Ishikawa (cell line): Measurements from ENCODE around the gene GRB10.

ENCODE experiments used
- CEBPB ChIP-seq: IDR thresholded peaks from 2 replicates; pipeline ENCODE4 v1.6.1; 2012
- CREB1 ChIP-seq: IDR thresholded peaks from 2 replicates; pipeline ENCODE4 v1.6.1; 2012; ENCODE audit warnings: low read depth
- EGR1 ChIP-seq: IDR thresholded peaks from 2 replicates; pipeline ENCODE4 v1.6.1; 2012
- EP300 ChIP-seq: IDR thresholded peaks from 2 replicates; pipeline ENCODE4 v1.6.1; 2012; ENCODE audit warnings: borderline replicate concordance
- FOXM1 ChIP-seq: IDR thresholded peaks from 2 replicates; pipeline ENCODE4 v1.6.1; 2012; ENCODE audit warnings: low read depth, borderline replicate concordance
- RAD21 ChIP-seq: IDR thresholded peaks from 2 replicates; pipeline ENCODE4 v1.6.1; 2012; ENCODE audit warnings: low read depth
- REST ChIP-seq: IDR thresholded peaks from 2 replicates; pipeline ENCODE4 v1.6.1; 2012; ENCODE audit warnings: low read depth, mild to moderate bottlenecking
- TAF1 ChIP-seq: IDR thresholded peaks from 2 replicates; pipeline ENCODE4 v1.6.1; 2012; ENCODE audit warnings: low read depth, mild to moderate bottlenecking
- TCF12 ChIP-seq: IDR thresholded peaks from 2 replicates; pipeline ENCODE4 v1.6.1; 2012; ENCODE audit warnings: low read depth
- YY1 ChIP-seq: IDR thresholded peaks from 2 replicates; pipeline ENCODE4 v1.6.1; 2012; ENCODE audit warnings: low read depth

GRCh38 chr7:50592940-50593339 lies 189.8 kb downstream of the GRB10 start:
- no peak for TF ChIP-seq REST
- no peak for TF ChIP-seq FOXM1
- TF ChIP-seq TCF12: no peak
- TF ChIP-seq CREB1: no peak
- no peak for TF ChIP-seq RAD21
- no peak for TF ChIP-seq EP300
- TF ChIP-seq YY1: no peak
- no peak for TF ChIP-seq CEBPB
- no peak for TF ChIP-seq EGR1
- TF ChIP-seq TAF1: no peak
